MM.1S (cell line): ENCODE results near the gene SIKE1.
"Not testable (repeated sequence)": the region's sequence is repeated elsewhere in the genome, so short reads cannot be mapped to it uniquely, and the experiment has no call there.

Experiments used
- DNase-seq: peaks from one replicate; pipeline ENCODE4 v3.0.0-alpha.2; 2015
- H2AFZ ChIP-seq: fragments of 300-600 bp; sonication (generic); 2 replicates; pipeline ENCODE4 v1.6.0; 2016; ENCODE audit warnings: antibody characterized with exemption, low read length
- H3F3A ChIP-seq: fragments of 300-600 bp; sonication (generic); 2 replicates; pipeline ENCODE4 v1.6.1; 2016; ENCODE audit warnings: mild to moderate bottlenecking, antibody characterized with exemption, low read length, moderate library complexity, mixed read lengths; ENCODE audit not compliant: insufficient read depth
- H3K27ac ChIP-seq: fragments of 300-600 bp; sonication (generic); 2 replicates; pipeline ENCODE4 v1.5.1; 2016; ENCODE audit warnings: mild to moderate bottlenecking, low read length
- H3K27me3 ChIP-seq: fragments of 300-600 bp; sonication (generic); replicated peaks from 2 replicates; pipeline ENCODE4 v1.6.0; 2016; ENCODE audit warnings: low read length; ENCODE audit not compliant: insufficient read depth
- H3K36me3 ChIP-seq: fragments of 300-600 bp; sonication (generic); replicated peaks from 2 replicates; pipeline ENCODE4 v1.6.1; 2016; ENCODE audit warnings: mild to moderate bottlenecking, low read length, mixed read lengths; ENCODE audit not compliant: insufficient read depth
- H3K4me1 ChIP-seq: fragments of 300-600 bp; sonication (generic); 2 replicates; pipeline ENCODE4 v1.6.1; 2016; ENCODE audit warnings: low read length, mixed read lengths
- H3K4me2 ChIP-seq: fragments of 300-600 bp; sonication (generic); 2 replicates; pipeline ENCODE4 v1.6.0; 2016; ENCODE audit warnings: low read depth, low read length
- H3K4me3 ChIP-seq: fragments of 300-600 bp; sonication (generic); 2 replicates; pipeline ENCODE4 v1.5.1; 2016; ENCODE audit warnings: low read length, mixed read lengths
- H3K79me2 ChIP-seq: fragments of 300-600 bp; sonication (generic); 2 replicates; pipeline ENCODE4 v1.6.1; 2016; ENCODE audit warnings: mixed run types, low read length, mixed read lengths
- H3K9ac ChIP-seq: fragments of 300-600 bp; sonication (generic); 2 replicates; pipeline ENCODE4 v1.6.1; 2016; ENCODE audit warnings: low read length, mixed read lengths
- H3K9me2 ChIP-seq: fragments of 300-600 bp; sonication (generic); replicated peaks from 2 replicates; pipeline ENCODE4 v1.6.1; 2016; ENCODE audit warnings: mild to moderate bottlenecking, low read length, mixed read lengths; ENCODE audit not compliant: insufficient read depth
- H3K9me3 ChIP-seq: fragments of 300-600 bp; sonication (generic); replicated peaks from 2 replicates; pipeline ENCODE4 v1.6.1; 2016; ENCODE audit warnings: mild to moderate bottlenecking, low read length, mixed read lengths; ENCODE audit not compliant: insufficient read depth
- H4K20me1 ChIP-seq: fragments of 300-600 bp; sonication (generic); 2 replicates; pipeline ENCODE4 v1.6.1; 2016; ENCODE audit warnings: mild to moderate bottlenecking, low read length, moderate library complexity, mixed read lengths; ENCODE audit not compliant: insufficient read depth
- CTCF ChIP-seq: fragments of 300-600 bp; sonication (generic); IDR thresholded peaks from 2 replicates; pipeline ENCODE4 v1.5.1; 2016; ENCODE audit warnings: antibody characterized with exemption, low read length, mixed read lengths
- EZH2 ChIP-seq: fragments of 300-600 bp; sonication (generic); optimal IDR thresholded peaks from 2 replicates; pipeline ENCODE3; 2017; ENCODE audit warnings: low read depth, mild to moderate bottlenecking, antibody characterized with exemption, low read length, mixed read lengths
- EZH2phosphoT487 ChIP-seq: fragments of 300-600 bp; sonication (generic); IDR thresholded peaks from 2 replicates; pipeline ENCODE4 v1.6.1; 2018; ENCODE audit warnings: antibody characterized with exemption, low read length

Gene SIKE1

GRCh38 chr1:114820392-114820791 lies 39.9 kb upstream of the SIKE1 start:
- Histone ChIP-seq H3K27ac (no peak overlapping the region), H3K27me3 (no peaks in the 10 kb centered on the region), H3K36me3 (no peaks in the 10 kb centered on the region), H3F3A (no peaks in the 10 kb centered on the region), H3K4me3 (no peak overlapping the region), H3K9me2 (no peaks in the 10 kb centered on the region), H4K20me1 (no peaks in the 10 kb centered on the region), H2AFZ (no peak overlapping the region), H3K79me2 (no peaks in the 10 kb centered on the region), H3K4me1 (no peaks in the 10 kb centered on the region), H3K4me2 (no peak overlapping the region), H3K9ac (no peak overlapping the region), H3K9me3 (no peaks in the 10 kb centered on the region)
- TF ChIP-seq EZH2phosphoT487 = no peak
- no peak for TF ChIP-seq EZH2
- TF ChIP-seq CTCF = no peak
- no peak for DNase-seq

GRCh38 chr1:114819869-114820268 lies 39.4 kb upstream of the SIKE1 start:
- DNase-seq = no peak
- H4K20me1 ChIP-seq = no peaks in the 10 kb centered on the region
- H3K9ac ChIP-seq = no peak overlapping the region
- H3K27ac ChIP-seq = no peak overlapping the region
- TF ChIP-seq EZH2 (no peak), EZH2phosphoT487 (no peak), CTCF (no peak)
- H3K9me3 ChIP-seq = no peaks in the 10 kb centered on the region
- H2AFZ ChIP-seq = no peak overlapping the region
- H3K27me3 ChIP-seq = no peaks in the 10 kb centered on the region
- no peaks in the 10 kb centered on the region for H3K36me3 ChIP-seq
- no peak overlapping the region for H3K4me2 ChIP-seq
- no peaks in the 10 kb centered on the region for H3K9me2 ChIP-seq
- no peaks in the 10 kb centered on the region for H3F3A ChIP-seq
- no peaks in the 10 kb centered on the region for H3K4me1 ChIP-seq
- no peaks in the 10 kb centered on the region for H3K79me2 ChIP-seq
- no peak overlapping the region for H3K4me3 ChIP-seq

GRCh38 chr1:114804449-114804848 lies 24.0 kb upstream of the SIKE1 start:
- not testable (repeated sequence) for H3K4me2 ChIP-seq, H3K9ac ChIP-seq, DNase-seq, H2AFZ ChIP-seq, H3K27ac ChIP-seq, H3K4me3 ChIP-seq, H3K36me3 ChIP-seq, H3K27me3 ChIP-seq, H3K4me1 ChIP-seq, H3K79me2 ChIP-seq, H4K20me1 ChIP-seq, H3F3A ChIP-seq, H3K9me3 ChIP-seq, H3K9me2 ChIP-seq

GRCh38 chr1:114803001-114803400 lies 22.5 kb upstream of the SIKE1 start:
- no peak for DNase-seq
- H3K36me3 ChIP-seq = no peaks in the 10 kb centered on the region
- no peak overlapping the region for H2AFZ ChIP-seq

More at GRCh38 chr1:114803001-114803400, 22.5 kb upstream of the SIKE1 start:
- no peaks in the 10 kb centered on the region for H3F3A ChIP-seq
- TF ChIP-seq EZH2phosphoT487 = no peak
- TF ChIP-seq EZH2 = no peak
- TF ChIP-seq CTCF = no peak
- H3K79me2 ChIP-seq = no peaks in the 10 kb centered on the region
- no peaks in the 10 kb centered on the region for H3K9me3 ChIP-seq
- no peak overlapping the region for H3K9ac ChIP-seq
- H3K4me2 ChIP-seq = no peak overlapping the region
- no peak overlapping the region for H3K27ac ChIP-seq
- H4K20me1 ChIP-seq = no peaks in the 10 kb centered on the region
- H3K4me3 ChIP-seq = no peak overlapping the region
- no peaks in the 10 kb centered on the region for H3K4me1 ChIP-seq
- H3K9me2 ChIP-seq = no peaks in the 10 kb centered on the region
- no peaks in the 10 kb centered on the region for H3K27me3 ChIP-seq
